Urothelium cell line (cell line): Measurements from ENCODE around the gene RNF133.
"Not testable (repeated sequence)": the region's sequence is repeated elsewhere in the genome, so short reads cannot be mapped to it uniquely, and the experiment has no call there.

ENCODE experiments used
- DNase-seq: peaks from one replicate; pipeline ENCODE4 v3.0.0; 2011; ENCODE audit warnings: low spot score, mixed read lengths
- FAIRE-seq: peaks from 2 replicates; lab custom pipeline; 2011; peaks lifted over from hg19 to GRCh38; lab: Jason Lieb, UNC

RNF133 gene

GRCh38 chr7:122691569-122692235, 7.2 kb downstream of the RNF133 start:
- FAIRE-seq (no peak), DNase-seq (no peak)

- no peak for DNase-seq
- no peak for FAIRE-seq
Observed at GRCh38 chr7:122689346-122690109, 9.4 kb downstream of the RNF133 start.

- no peak for FAIRE-seq
- DNase-seq = no peak
Observed at GRCh38 chr7:122688400-122688998, 10.4 kb downstream of the RNF133 start.

GRCh38 chr7:122686360-122686878, 12.5 kb downstream of the RNF133 start:
- DNase-seq (no peak), FAIRE-seq (no peak)

GRCh38 chr7:122684504-122684903, 14.4 kb downstream of the RNF133 start:
- FAIRE-seq = no peak

GRCh38 chr7:122682815-122683550, 15.9 kb downstream of the RNF133 start:
- no peak for DNase-seq
- no peak for FAIRE-seq

More at GRCh38 chr7:122684504-122684903, 14.4 kb downstream of the RNF133 start:
- DNase-seq = no peak

- DNase-seq, FAIRE-seq: not testable (repeated sequence)
Observed at GRCh38 chr7:122681186-122681585, 17.7 kb downstream of the RNF133 start.

- no peak for DNase-seq
- no peak for FAIRE-seq
Observed at GRCh38 chr7:122679813-122680212, 19.1 kb downstream of the RNF133 start.

GRCh38 chr7:122679269-122679709, 19.6 kb downstream of the RNF133 start:
- not testable (repeated sequence) for FAIRE-seq, DNase-seq

- DNase-seq (no peak), FAIRE-seq (no peak)
Observed at GRCh38 chr7:122677149-122677548, 21.8 kb downstream of the RNF133 start.

- no peak for DNase-seq
- FAIRE-seq = no peak
Observed at GRCh38 chr7:122676466-122676865, 22.5 kb downstream of the RNF133 start.

- no peak for DNase-seq
- no peak for FAIRE-seq
Observed at GRCh38 chr7:122675621-122676020, 23.3 kb downstream of the RNF133 start.

GRCh38 chr7:122675011-122675410, 23.9 kb downstream of the RNF133 start:
- DNase-seq (no peak), FAIRE-seq (no peak)

- FAIRE-seq (no peak), DNase-seq (no peak)
Observed at GRCh38 chr7:122674502-122674901, 24.4 kb downstream of the RNF133 start.

GRCh38 chr7:122673951-122674350, 25.0 kb downstream of the RNF133 start:
- no peak for FAIRE-seq
- DNase-seq = no peak

- no peak for FAIRE-seq
- no peak for DNase-seq
Observed at GRCh38 chr7:122672536-122672935, 26.4 kb downstream of the RNF133 start.

GRCh38 chr7:122663733-122664132, 35.2 kb downstream of the RNF133 start:
- no peak for FAIRE-seq
- DNase-seq = no peak

- FAIRE-seq (no peak), DNase-seq (no peak)
Observed at GRCh38 chr7:122658856-122659255, 40.1 kb downstream of the RNF133 start.

- no peak for DNase-seq
- no peak for FAIRE-seq
Observed at GRCh38 chr7:122653685-122654084, 45.2 kb downstream of the RNF133 start.

- FAIRE-seq (no peak), DNase-seq (no peak)
Observed at GRCh38 chr7:122652876-122653275, 46.0 kb downstream of the RNF133 start.

GRCh38 chr7:122651451-122651850, 47.5 kb downstream of the RNF133 start:
- DNase-seq = no peak
- no peak for FAIRE-seq
